Kidney epithelial cell (primary cell): ENCODE results near the gene WASL. TPM values are rescaled to one million over a fixed set of nuclear protein-coding genes. Genes with fewer than 3 reads are reported as not detected.
"Not testable (repeated sequence)": the region's sequence is repeated elsewhere in the genome, so short reads cannot be mapped to it uniquely, and the experiment has no call there.

ENCODE experiments used
- DNase-seq: peaks from one replicate; pipeline ENCODE4 v3.0.0-alpha.2; 2010; ENCODE audit warnings: low read depth
- H3K27me3 ChIP-seq: 2 replicates; pipeline ENCODE4 v1.6.0; 2011; ENCODE audit warnings: low read length; ENCODE audit not compliant: control insufficient read depth, insufficient read depth
- H3K36me3 ChIP-seq: 2 replicates; pipeline ENCODE4 v1.5.1; 2011; ENCODE audit warnings: low read length; ENCODE audit not compliant: control insufficient read depth, insufficient read depth
- H3K4me3 ChIP-seq: 2 replicates; pipeline ENCODE4 v1.5.1; 2011; ENCODE audit warnings: low read depth, mild to moderate bottlenecking, control low read depth, low read length
- total RNA-seq: library from RNA; depleted of rRNA; stranded (reverse); fragments of >200 nt; gene quantifications from 2 replicates; pipeline ENCODE4 v1.2.3, GENCODE V29; 2015
- TF ChIP-seq, protein P1 (sequence below): IDR thresholded peaks from 2 replicates; pipeline ENCODE4 v1.5.1; 2011; ENCODE audit warnings: mild to moderate bottlenecking, moderate library complexity, low read length, control low read depth, inconsistent platforms; ENCODE audit not compliant: insufficient read depth, poor library complexity, severe bottlenecking

WASL gene
- total RNA-seq, 1 donor from 2014 or later, result 31.6 TPM

DNA sequence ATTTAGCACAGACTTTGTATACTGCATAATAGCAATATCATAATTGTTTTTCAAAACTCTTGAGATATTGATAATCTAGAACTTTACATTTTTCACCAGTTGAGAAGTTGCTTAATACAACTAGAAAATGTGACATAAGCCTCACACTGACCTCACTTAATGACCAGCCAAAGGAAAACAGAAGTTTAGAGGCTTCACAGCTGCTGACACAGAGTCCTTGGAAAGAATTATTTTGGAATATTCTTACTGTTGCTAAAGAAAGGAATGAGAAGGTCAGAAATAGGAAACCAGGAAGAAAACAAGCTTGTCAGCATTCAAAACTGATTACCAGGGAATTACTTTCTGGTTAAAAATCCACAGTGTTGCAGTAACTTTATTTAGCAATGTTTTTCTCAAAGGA is 35.5 kb upstream of the WASL start:
- no peaks in the 10 kb centered on the region for H3K27me3 ChIP-seq
- no peak for DNase-seq
- H3K36me3 ChIP-seq, result no peaks in the 10 kb centered on the region
- TF ChIP-seq, protein P1, sequence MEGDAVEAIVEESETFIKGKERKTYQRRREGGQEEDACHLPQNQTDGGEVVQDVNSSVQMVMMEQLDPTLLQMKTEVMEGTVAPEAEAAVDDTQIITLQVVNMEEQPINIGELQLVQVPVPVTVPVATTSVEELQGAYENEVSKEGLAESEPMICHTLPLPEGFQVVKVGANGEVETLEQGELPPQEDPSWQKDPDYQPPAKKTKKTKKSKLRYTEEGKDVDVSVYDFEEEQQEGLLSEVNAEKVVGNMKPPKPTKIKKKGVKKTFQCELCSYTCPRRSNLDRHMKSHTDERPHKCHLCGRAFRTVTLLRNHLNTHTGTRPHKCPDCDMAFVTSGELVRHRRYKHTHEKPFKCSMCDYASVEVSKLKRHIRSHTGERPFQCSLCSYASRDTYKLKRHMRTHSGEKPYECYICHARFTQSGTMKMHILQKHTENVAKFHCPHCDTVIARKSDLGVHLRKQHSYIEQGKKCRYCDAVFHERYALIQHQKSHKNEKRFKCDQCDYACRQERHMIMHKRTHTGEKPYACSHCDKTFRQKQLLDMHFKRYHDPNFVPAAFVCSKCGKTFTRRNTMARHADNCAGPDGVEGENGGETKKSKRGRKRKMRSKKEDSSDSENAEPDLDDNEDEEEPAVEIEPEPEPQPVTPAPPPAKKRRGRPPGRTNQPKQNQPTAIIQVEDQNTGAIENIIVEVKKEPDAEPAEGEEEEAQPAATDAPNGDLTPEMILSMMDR, result no peak
- H3K4me3 ChIP-seq, result no peak overlapping the region

DNA sequence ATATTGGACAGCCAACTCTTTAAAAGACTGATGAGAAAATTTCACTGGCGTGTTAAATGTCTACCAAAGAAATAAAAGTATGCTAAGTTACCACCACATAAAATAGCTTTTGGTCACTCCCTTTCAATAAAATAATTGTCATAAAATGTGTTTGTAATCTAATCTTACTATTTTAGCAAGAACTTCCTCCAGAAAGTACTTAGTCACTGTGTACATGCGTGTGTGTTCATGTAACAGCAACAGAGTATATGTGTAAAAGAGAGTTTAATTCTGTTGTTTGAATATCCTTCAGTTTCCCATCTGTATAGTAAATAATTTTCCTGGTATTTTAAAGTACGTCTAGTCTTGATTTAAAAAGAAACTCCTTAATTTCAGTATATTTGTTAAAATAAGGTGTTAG is 35.0 kb upstream of the WASL start:
- TF ChIP-seq, protein P1, result no peak

GRCh38 chr7:123782071-123782798 is 33.4 kb upstream of the WASL start:
- H3K4me3 ChIP-seq, result no peak overlapping the region
- TF ChIP-seq, protein P1, result no peak
- no peak for DNase-seq

More for the DNA sequence above, 35.0 kb upstream of the WASL start:
- no peaks in the 10 kb centered on the region for H3K27me3 ChIP-seq
- H3K4me3 ChIP-seq, result no peak overlapping the region
- DNase-seq, result no peak
- no peaks in the 10 kb centered on the region for H3K36me3 ChIP-seq

DNA sequence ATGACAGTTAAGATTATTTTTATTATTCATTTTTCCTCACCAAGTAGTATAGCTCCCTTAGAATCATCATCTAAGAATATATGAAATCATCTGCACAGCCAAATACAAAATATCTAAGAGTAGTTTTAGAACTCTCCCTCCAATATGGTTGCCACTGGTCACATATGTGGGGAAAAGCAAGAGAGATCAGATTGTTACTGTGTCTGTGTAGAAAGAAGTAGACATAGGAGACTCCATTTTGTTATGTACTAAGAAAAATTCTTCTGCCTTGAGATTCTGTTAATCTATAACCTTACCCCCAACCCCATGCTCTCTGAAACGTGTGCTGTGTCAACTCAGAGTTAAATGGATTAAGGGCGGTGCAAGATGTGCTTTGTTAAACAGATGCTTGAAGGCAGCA is 31.7 kb upstream of the WASL start:
- DNase-seq, H3K36me3 ChIP-seq, H3K27me3 ChIP-seq, H3K4me3 ChIP-seq: not testable (repeated sequence)

More at GRCh38 chr7:123782071-123782798, 33.4 kb upstream of the WASL start:
- Histone ChIP-seq H3K27me3 (no peaks in the 10 kb centered on the region), H3K36me3 (no peaks in the 10 kb centered on the region)

DNA sequence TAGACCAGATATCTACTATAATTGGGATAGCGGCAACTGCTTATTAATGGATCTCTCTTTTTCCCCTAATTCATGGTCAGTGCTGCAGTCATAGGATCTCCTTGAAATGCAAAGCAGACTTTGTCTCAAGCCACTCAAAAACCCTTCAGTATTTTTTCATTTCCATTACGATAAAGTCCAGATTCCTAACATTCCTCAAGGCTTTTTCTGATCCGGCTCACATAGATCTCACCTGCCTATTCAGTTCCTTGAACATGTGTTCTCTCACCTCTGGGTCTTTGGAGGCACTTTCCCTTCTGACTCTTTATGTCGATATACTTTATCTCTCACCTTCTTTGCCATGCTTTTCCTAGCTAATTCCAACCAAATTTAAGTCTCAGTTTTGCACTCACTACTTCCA is 25.7 kb upstream of the WASL start:
- no peak overlapping the region for H3K4me3 ChIP-seq
- H3K27me3 ChIP-seq, result no peaks in the 10 kb centered on the region
- no peak for DNase-seq
- H3K36me3 ChIP-seq, result no peaks in the 10 kb centered on the region
- TF ChIP-seq, protein P1, result no peak

- no peak for DNase-seq
- TF ChIP-seq, protein P1, result no peak
- no peak overlapping the region for H3K4me3 ChIP-seq
- H3K27me3 ChIP-seq, result no peaks in the 10 kb centered on the region
- H3K36me3 ChIP-seq, result no peaks in the 10 kb centered on the region
Observed at GRCh38 chr7:123773481-123773880, 24.7 kb upstream of the WASL start.
